Type B pancreatic cell (in vitro differentiated cells): ENCODE measurements around the gene TMEM179B. TPM values are rescaled to one million over a fixed set of nuclear protein-coding genes. Genes with fewer than 3 reads are reported as not detected.
"Not testable (repeated sequence)": the region's sequence is repeated elsewhere in the genome, so short reads cannot be mapped to it uniquely, and the experiment has no call there.

Experiments
- DNase-seq: peaks from one replicate; pipeline ENCODE4 v3.0.0; 2021; ENCODE audit warnings: mixed read lengths; ENCODE audit not compliant: unreplicated experiment; ENCODE audit errors: extremely low spot score
- H3K27ac Mint-ChIP-seq: 2 replicates; pipeline ENCODE4 v1.8.0; 2021; ENCODE audit warnings: mild to moderate bottlenecking, mixed read lengths
- H3K27me3 Mint-ChIP-seq: 2 replicates; pipeline ENCODE4 v1.8.0; 2021; ENCODE audit warnings: mixed read lengths
- H3K36me3 Mint-ChIP-seq: 2 replicates; pipeline ENCODE4 v1.8.0; 2021; ENCODE audit warnings: mixed read lengths
- H3K4me1 Mint-ChIP-seq: one replicate; pipeline ENCODE4 v1.8.0; 2021; ENCODE audit warnings: mixed read lengths; ENCODE audit not compliant: unreplicated experiment
- H3K4me3 Mint-ChIP-seq: 2 replicates; pipeline ENCODE4 v1.8.0; 2021; ENCODE audit warnings: mild to moderate bottlenecking, mixed read lengths
- H3K9me3 Mint-ChIP-seq: 2 replicates; pipeline ENCODE4 v1.8.0; 2021; ENCODE audit warnings: mixed read lengths
- CTCF ChIP-seq: fragments of 200-600 bp; sonication (generic); conservative IDR thresholded peaks from 2 replicates; pipeline ENCODE4 v1.5.0; 2021; ENCODE audit warnings: antibody characterized with exemption, mild to moderate bottlenecking
- total RNA-seq: library from RNA; stranded (reverse); gene quantifications from 2 replicates; pipeline ENCODE4 v1.2.1, GENCODE V29; 2021; ENCODE audit warnings: low replicate concordance

The TMEM179B gene
- total RNA-seq, 1 donor from 2014 or later, result 41.1 TPM

- TF ChIP-seq CTCF, result no peak
- H3K27me3 Mint-ChIP-seq, result no peaks in the 10 kb centered on the region
- peak within 1 kb of the TSS; percentile 96 for H3K27ac Mint-ChIP-seq
- peaks cover 10% of the 10 kb centered on the region for H3K4me1 Mint-ChIP-seq
- peak within 1 kb of the TSS; percentile 100 for H3K4me3 Mint-ChIP-seq
- H3K9me3 Mint-ChIP-seq, result no peaks in the 10 kb centered on the region
- peak; percentile 95 for DNase-seq
- H3K36me3 Mint-ChIP-seq, result peaks cover 8% of the 10 kb centered on the region
Measured at GRCh38 chr11:62753736-62754603, 33.2 kb upstream of the TMEM179B start, which contains the start of gene ZBTB3. Gene ZBTB3 (minus strand): TSS chr11:62754160. CDS start chr11:62753664, 496 bp downstream.

- DNase-seq, result no peak
- TF ChIP-seq CTCF, result no peak
- H3K9me3 Mint-ChIP-seq, result no peaks in the 10 kb centered on the region
- H3K27me3 Mint-ChIP-seq, result no peaks in the 10 kb centered on the region
- no peak overlapping the region for H3K27ac Mint-ChIP-seq
- peak overlapping the region; percentile 74 for H3K4me3 Mint-ChIP-seq
- peaks cover 10% of the 10 kb centered on the region for H3K4me1 Mint-ChIP-seq
- H3K36me3 Mint-ChIP-seq, result peaks cover 5% of the 10 kb centered on the region
Measured at GRCh38 chr11:62755086-62755615, 32.1 kb upstream of the TMEM179B start.

GRCh38 chr11:62757846-62758788 lies 29.1 kb upstream of the TMEM179B start:
- Mint-ChIP-seq H3K4me3 (no peak overlapping the region), H3K36me3 (peaks cover 8% of the 10 kb centered on the region), H3K27me3 (no peaks in the 10 kb centered on the region)

GRCh38 chr11:62760867-62761227 lies 26.4 kb upstream of the TMEM179B start:
- H3K27ac Mint-ChIP-seq, H3K4me1 Mint-ChIP-seq, DNase-seq, H3K9me3 Mint-ChIP-seq, H3K36me3 Mint-ChIP-seq, H3K27me3 Mint-ChIP-seq: not testable (repeated sequence)
- peak overlapping the region; percentile 94 for H3K4me3 Mint-ChIP-seq

More at GRCh38 chr11:62757846-62758788, 29.1 kb upstream of the TMEM179B start:
- H3K27ac Mint-ChIP-seq, result no peak overlapping the region
- H3K4me1 Mint-ChIP-seq, result peaks cover 18% of the 10 kb centered on the region
- DNase-seq, result no peak
- no peak for TF ChIP-seq CTCF
- H3K9me3 Mint-ChIP-seq, result no peaks in the 10 kb centered on the region

GRCh38 chr11:62770778-62771143 lies 16.4 kb upstream of the TMEM179B start:
- H3K4me3 Mint-ChIP-seq, result peak overlapping the region; percentile 90
- DNase-seq, result no peak
- no peak for TF ChIP-seq CTCF

More at GRCh38 chr11:62770778-62771143, 16.4 kb upstream of the TMEM179B start:
- Mint-ChIP-seq H3K27ac (peak overlapping the region; percentile 93), H3K4me1 (peaks cover 17% of the 10 kb centered on the region), H3K27me3 (no peaks in the 10 kb centered on the region), H3K9me3 (no peaks in the 10 kb centered on the region), H3K36me3 (peaks cover 8% of the 10 kb centered on the region)
